GM06990 (cell line): Measurements from ENCODE around the gene DNAJA2.
"Not testable (repeated sequence)": the region's sequence is repeated elsewhere in the genome, so short reads cannot be mapped to it uniquely, and the experiment has no call there.

Source experiments
- DNase-seq: peaks from one replicate; pipeline ENCODE4 v3.0.0-alpha.2; 2011; ENCODE audit not compliant: insufficient read length; ENCODE audit errors: extremely low read depth
- H3K27me3 ChIP-seq: replicated peaks from 2 replicates; pipeline ENCODE4 v1.6.0; 2011; ENCODE audit warnings: low read length; ENCODE audit not compliant: control insufficient read depth, insufficient read depth
- H3K36me3 ChIP-seq: 2 replicates; pipeline ENCODE4 v1.5.1; 2011; ENCODE audit warnings: low read length; ENCODE audit not compliant: control insufficient read depth, insufficient read depth
- H3K4me3 ChIP-seq: replicated peaks from 2 replicates; pipeline ENCODE4 v1.5.1; 2011; ENCODE audit warnings: low read depth, mild to moderate bottlenecking, control low read depth, low read length
- TF ChIP-seq, protein P1 (sequence below): IDR thresholded peaks from 2 replicates; pipeline ENCODE4 v1.5.1; 2011; ENCODE audit warnings: low read length, control low read depth, mild to moderate bottlenecking, inconsistent platforms; ENCODE audit not compliant: insufficient read depth, poor library complexity, severe bottlenecking

The DNAJA2 gene

GRCh38 chr16:46948548-46949166, 24.8 kb downstream of the DNAJA2 start:
- DNase-seq, result no peak

DNA sequence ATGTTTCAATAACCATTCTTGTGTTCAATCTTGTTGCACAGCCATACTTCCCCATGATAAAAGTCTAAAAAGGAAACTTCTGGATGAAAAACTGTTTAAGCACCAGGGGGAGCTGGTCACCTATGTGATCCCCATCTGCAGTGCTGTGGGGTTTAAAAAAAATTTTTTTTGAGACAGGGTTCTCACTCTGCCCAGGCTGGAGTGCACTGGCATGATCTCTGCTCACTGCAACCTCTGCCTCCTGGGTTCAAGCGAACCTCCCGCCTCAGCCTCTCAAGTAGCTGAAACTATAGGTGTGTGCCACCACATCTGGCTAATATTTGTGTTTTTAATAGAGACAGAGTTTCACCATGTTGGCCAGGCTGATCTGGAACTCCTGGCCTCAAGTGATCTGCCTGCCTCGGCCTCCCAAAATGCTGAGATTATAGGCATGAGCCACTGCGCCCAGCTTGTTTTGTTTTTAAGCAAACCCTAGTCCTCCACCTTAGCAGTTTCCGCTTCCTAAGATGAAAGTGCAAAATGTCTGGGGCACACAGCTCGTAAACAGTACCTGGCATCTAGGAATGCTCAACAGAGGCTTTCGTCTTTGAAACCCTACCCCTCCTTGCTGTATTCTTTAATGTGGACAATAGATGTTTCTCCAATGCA, 25.4 kb downstream of the DNAJA2 start:
- H3K36me3 ChIP-seq, result no peaks in the 10 kb centered on the region
- no peaks in the 10 kb centered on the region for H3K27me3 ChIP-seq
- H3K4me3 ChIP-seq, result no peak overlapping the region
- DNase-seq, result peak; percentile 29
- TF ChIP-seq, protein P1, sequence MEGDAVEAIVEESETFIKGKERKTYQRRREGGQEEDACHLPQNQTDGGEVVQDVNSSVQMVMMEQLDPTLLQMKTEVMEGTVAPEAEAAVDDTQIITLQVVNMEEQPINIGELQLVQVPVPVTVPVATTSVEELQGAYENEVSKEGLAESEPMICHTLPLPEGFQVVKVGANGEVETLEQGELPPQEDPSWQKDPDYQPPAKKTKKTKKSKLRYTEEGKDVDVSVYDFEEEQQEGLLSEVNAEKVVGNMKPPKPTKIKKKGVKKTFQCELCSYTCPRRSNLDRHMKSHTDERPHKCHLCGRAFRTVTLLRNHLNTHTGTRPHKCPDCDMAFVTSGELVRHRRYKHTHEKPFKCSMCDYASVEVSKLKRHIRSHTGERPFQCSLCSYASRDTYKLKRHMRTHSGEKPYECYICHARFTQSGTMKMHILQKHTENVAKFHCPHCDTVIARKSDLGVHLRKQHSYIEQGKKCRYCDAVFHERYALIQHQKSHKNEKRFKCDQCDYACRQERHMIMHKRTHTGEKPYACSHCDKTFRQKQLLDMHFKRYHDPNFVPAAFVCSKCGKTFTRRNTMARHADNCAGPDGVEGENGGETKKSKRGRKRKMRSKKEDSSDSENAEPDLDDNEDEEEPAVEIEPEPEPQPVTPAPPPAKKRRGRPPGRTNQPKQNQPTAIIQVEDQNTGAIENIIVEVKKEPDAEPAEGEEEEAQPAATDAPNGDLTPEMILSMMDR, result peak; percentile 66

More at GRCh38 chr16:46948548-46949166, 24.8 kb downstream of the DNAJA2 start:
- TF ChIP-seq, protein P1, result no peak
- H3K27me3 ChIP-seq, result no peaks in the 10 kb centered on the region
- H3K36me3 ChIP-seq, result no peaks in the 10 kb centered on the region
- H3K4me3 ChIP-seq, result no peak overlapping the region

DNA sequence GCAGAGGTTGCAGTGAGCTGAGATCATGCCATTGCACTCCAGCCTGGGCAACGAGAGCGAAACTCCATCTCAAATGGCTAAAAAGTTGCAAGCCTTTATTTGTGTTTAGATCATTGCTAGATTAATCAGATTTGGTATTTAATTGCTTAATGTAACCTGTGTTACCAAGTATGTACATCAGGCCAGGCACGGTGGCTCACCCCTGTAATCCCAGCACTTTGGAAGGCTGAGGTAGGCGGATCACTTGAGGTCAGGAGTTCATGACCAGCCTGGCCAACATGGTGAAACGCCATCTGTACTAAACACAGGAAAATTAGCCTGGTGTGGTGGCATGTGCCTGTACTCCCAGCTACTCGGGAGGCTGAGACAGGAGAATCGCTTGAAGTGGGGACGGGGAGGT, 28.8 kb downstream of the DNAJA2 start:
- H3K27me3 ChIP-seq, H3K36me3 ChIP-seq, DNase-seq, H3K4me3 ChIP-seq: not testable (repeated sequence)

DNA sequence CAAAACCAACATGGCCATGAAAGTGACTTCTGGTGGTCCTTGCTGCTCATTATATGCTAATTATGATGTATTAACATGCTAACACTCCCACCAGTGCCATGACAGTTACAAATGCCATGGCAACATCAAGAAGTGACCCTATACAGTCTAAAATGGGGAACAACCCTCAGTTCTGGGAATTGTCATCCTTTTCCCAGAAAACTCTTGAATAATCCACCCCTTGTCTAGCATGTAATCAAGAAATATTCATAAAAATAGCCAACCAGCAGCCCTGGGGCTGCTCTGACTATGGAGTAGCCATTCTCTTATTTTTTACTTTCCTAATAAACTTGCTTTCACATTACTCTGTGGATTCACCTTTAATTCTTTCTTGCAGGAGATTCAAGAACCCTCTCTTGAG, 35.9 kb downstream of the DNAJA2 start:
- TF ChIP-seq, protein P1, result no peak
- DNase-seq, result no peak
- Histone ChIP-seq H3K36me3 (no peaks in the 10 kb centered on the region), H3K27me3 (no peaks in the 10 kb centered on the region), H3K4me3 (no peak overlapping the region)

DNA sequence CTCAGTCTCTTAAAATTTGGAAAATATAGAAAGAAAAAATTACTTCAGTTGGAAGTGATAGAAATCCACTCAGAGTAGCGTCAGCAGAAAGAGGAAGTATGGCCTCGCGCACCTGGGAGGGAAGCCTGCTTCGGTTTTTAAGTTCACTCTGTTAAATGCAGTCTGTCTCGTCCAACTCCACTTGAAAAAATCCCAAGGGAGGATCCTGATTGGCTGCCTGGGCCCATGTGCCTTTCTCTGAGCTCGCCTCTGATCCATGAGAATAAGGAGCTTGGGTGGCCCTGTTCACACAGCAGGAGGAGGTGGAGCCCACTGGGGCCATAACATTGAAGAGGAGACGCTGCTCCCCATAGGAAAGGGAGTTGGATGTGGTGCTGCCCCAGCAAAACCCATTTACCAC, 40.7 kb downstream of the DNAJA2 start:
- Histone ChIP-seq H3K27me3 (no peaks in the 10 kb centered on the region), H3K4me3 (no peak overlapping the region), H3K36me3 (no peaks in the 10 kb centered on the region)
- DNase-seq, result peak; percentile 40
- TF ChIP-seq, protein P1, result no peak

DNA sequence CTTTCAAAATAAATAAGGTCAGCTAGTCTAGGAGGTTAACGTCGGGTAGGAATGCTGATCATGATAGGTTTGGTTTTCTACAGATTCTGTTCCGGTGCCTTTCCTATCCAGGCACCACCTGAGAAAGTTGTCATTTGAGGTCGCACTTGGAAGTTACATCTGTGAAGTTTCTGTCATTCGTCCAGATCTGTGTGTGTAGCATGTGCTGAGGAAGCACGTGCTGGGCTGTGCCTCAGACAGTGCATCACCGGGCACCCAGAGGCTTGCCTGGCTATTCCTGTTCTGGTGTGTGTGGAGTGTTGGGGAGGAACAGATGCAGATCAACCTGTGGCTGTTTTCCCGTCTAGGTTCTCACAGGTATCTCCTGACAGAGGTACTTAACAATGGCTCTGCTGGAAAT, 42.6 kb downstream of the DNAJA2 start:
- H3K4me3 ChIP-seq, result no peak overlapping the region
- H3K36me3 ChIP-seq, result no peaks in the 10 kb centered on the region
- DNase-seq, result no peak
- TF ChIP-seq, protein P1, result no peak
- H3K27me3 ChIP-seq, result no peaks in the 10 kb centered on the region
